Activated CD4-positive, alpha-beta T cell treated with anti-CD3 and anti-CD28 coated beads, Interleukin-2, amount 10 ng/mL, durations not matched to agents 7 days and 5 days (primary cell): ENCODE results near the gene RPLP2. TPM values are rescaled to one million over a fixed set of nuclear protein-coding genes. Genes with fewer than 3 reads are reported as not detected.
A peak's percentile ranks its signal among the peaks of the same experiment; 100 is the strongest.

Experiments
- CTCF ChIA-PET: fragments of 350-600 bp; sonication (Branson Sonifier 250); formaldehyde crosslinking; loops from one replicate; lab custom pipeline; 2021; ENCODE audit warnings: antibody characterized with exemption; lab: Charles Lee
- POLR2A ChIA-PET: fragments of 350-600 bp; sonication (Branson Sonifier 250); formaldehyde crosslinking; loops from one replicate; lab custom pipeline; 2021; ENCODE audit warnings: antibody characterized with exemption; lab: Charles Lee
- DNase-seq: peaks from one replicate; pipeline ENCODE4 v3.0.0-alpha.2; 2020
- H3K27ac Mint-ChIP-seq: one replicate; pipeline ENCODE4 v1.8.0; 2021; ENCODE audit warnings: mild to moderate bottlenecking, moderate library complexity, mixed read lengths
- H3K27me3 Mint-ChIP-seq: one replicate; pipeline ENCODE4 v1.8.0; 2021; ENCODE audit warnings: mixed read lengths
- H3K36me3 Mint-ChIP-seq: one replicate; pipeline ENCODE4 v1.8.0; 2021; ENCODE audit warnings: low read depth, mixed read lengths
- H3K4me1 Mint-ChIP-seq: one replicate; pipeline ENCODE4 v1.8.0; 2021; ENCODE audit warnings: mixed read lengths
- H3K4me3 Mint-ChIP-seq: one replicate; pipeline ENCODE4 v1.8.0; 2021; ENCODE audit warnings: mild to moderate bottlenecking, moderate library complexity, mixed read lengths
- H3K9me3 Mint-ChIP-seq: one replicate; pipeline ENCODE4 v1.8.0; 2021; ENCODE audit warnings: mixed read lengths
- total RNA-seq, 2 experiments: library from RNA; stranded (reverse); gene quantifications; one replicate each; pipeline ENCODE4 v1.2.3, GENCODE V29; 2021

The RPLP2 gene
- total RNA-seq, 2 experiments from 2014 or later = 1,927 to 2,229 TPM

GRCh38 chr11:850775-851763, 41.3 kb downstream of the RPLP2 start:
- Mint-ChIP-seq H3K9me3 (no peaks in the 10 kb centered on the region), H3K27ac (no peak overlapping the region), H3K36me3 (no peaks in the 10 kb centered on the region), H3K4me3 (no peak overlapping the region), H3K27me3 (no peaks in the 10 kb centered on the region), H3K4me1 (peaks cover 5% of the 10 kb centered on the region)
- ChIA-PET POLR2A (no interaction called here), CTCF (interaction anchor here (0.8 kb wide), 1 partner anchor 199 kb away, joined by 3 read pairs; no protein-coding TSS in a partner anchor)
- DNase-seq = peak; percentile 33

- ChIA-PET CTCF (no interaction called here), POLR2A (no interaction called here)
- H3K4me3 Mint-ChIP-seq = no peak overlapping the region
- no peak for DNase-seq
- H3K27me3 Mint-ChIP-seq = no peaks in the 10 kb centered on the region
- peaks cover 5% of the 10 kb centered on the region for H3K4me1 Mint-ChIP-seq
- H3K36me3 Mint-ChIP-seq = no peaks in the 10 kb centered on the region
- H3K9me3 Mint-ChIP-seq = no peaks in the 10 kb centered on the region
- H3K27ac Mint-ChIP-seq = no peak overlapping the region
These were observed 43.0 kb downstream of the RPLP2 start for GRCh38 chr11:852762-853161.

- CTCF ChIA-PET = no interaction called here
- POLR2A ChIA-PET = no interaction called here
These were observed 44.1 kb downstream of the RPLP2 start for GRCh38 chr11:853682-854448.

GRCh38 chr11:854601-855329, 45.0 kb downstream of the RPLP2 start:
- Mint-ChIP-seq H3K27me3 (no peaks in the 10 kb centered on the region), H3K4me3 (no peak overlapping the region), H3K36me3 (no peaks in the 10 kb centered on the region), H3K27ac (no peak overlapping the region), H3K9me3 (no peaks in the 10 kb centered on the region), H3K4me1 (no peaks in the 10 kb centered on the region)
- POLR2A ChIA-PET = no interaction called here
- CTCF ChIA-PET = no interaction called here
- no peak for DNase-seq

More at GRCh38 chr11:853682-854448, 44.1 kb downstream of the RPLP2 start:
- H3K4me3 Mint-ChIP-seq = no peak overlapping the region
- H3K27ac Mint-ChIP-seq = no peak overlapping the region
- no peaks in the 10 kb centered on the region for H3K27me3 Mint-ChIP-seq
- no peaks in the 10 kb centered on the region for H3K36me3 Mint-ChIP-seq
- no peaks in the 10 kb centered on the region for H3K9me3 Mint-ChIP-seq
- H3K4me1 Mint-ChIP-seq = no peaks in the 10 kb centered on the region
- no peak for DNase-seq

GRCh38 chr11:855330-855674, 45.5 kb downstream of the RPLP2 start:
- H3K27ac Mint-ChIP-seq = no peak overlapping the region
- H3K4me1 Mint-ChIP-seq = no peaks in the 10 kb centered on the region
- POLR2A ChIA-PET = no interaction called here
- H3K27me3 Mint-ChIP-seq = no peaks in the 10 kb centered on the region
- CTCF ChIA-PET = no interaction called here
- no peaks in the 10 kb centered on the region for H3K9me3 Mint-ChIP-seq
- no peak for DNase-seq
- no peak overlapping the region for H3K4me3 Mint-ChIP-seq
- no peaks in the 10 kb centered on the region for H3K36me3 Mint-ChIP-seq

- ChIA-PET CTCF (no interaction called here), POLR2A (no interaction called here)
- Mint-ChIP-seq H3K9me3 (no peaks in the 10 kb centered on the region), H3K27ac (no peak overlapping the region), H3K36me3 (no peaks in the 10 kb centered on the region), H3K4me1 (no peaks in the 10 kb centered on the region), H3K4me3 (no peak overlapping the region), H3K27me3 (no peaks in the 10 kb centered on the region)
- no peak for DNase-seq
These were observed 46.0 kb downstream of the RPLP2 start for GRCh38 chr11:855796-856195.

GRCh38 chr11:856397-856796, 46.6 kb downstream of the RPLP2 start:
- DNase-seq = no peak
- ChIA-PET POLR2A (no interaction called here), CTCF (interaction anchor here (1.5 kb wide), 1 partner anchor 9 kb away, joined by 5 read pairs; no protein-coding TSS in a partner anchor)
- Mint-ChIP-seq H3K27ac (no peak overlapping the region), H3K27me3 (no peaks in the 10 kb centered on the region), H3K36me3 (no peaks in the 10 kb centered on the region), H3K9me3 (no peaks in the 10 kb centered on the region), H3K4me1 (no peaks in the 10 kb centered on the region), H3K4me3 (no peak overlapping the region)

- no peaks in the 10 kb centered on the region for H3K27me3 Mint-ChIP-seq
- H3K9me3 Mint-ChIP-seq = no peaks in the 10 kb centered on the region
- H3K36me3 Mint-ChIP-seq = no peaks in the 10 kb centered on the region
- no peak overlapping the region for H3K27ac Mint-ChIP-seq
- CTCF ChIA-PET = interaction anchor here (0.9 to 1.2 kb wide), 2 partner anchors 9 to 12 kb away, joined by 3 read pairs; no protein-coding TSS in a partner anchor
- no peak for DNase-seq
- POLR2A ChIA-PET = no interaction called here
- H3K4me3 Mint-ChIP-seq = no peak overlapping the region
- no peaks in the 10 kb centered on the region for H3K4me1 Mint-ChIP-seq
These were observed 48.4 kb downstream of the RPLP2 start for GRCh38 chr11:858053-858761.

- no peak for DNase-seq
- no peak overlapping the region for H3K27ac Mint-ChIP-seq
- H3K9me3 Mint-ChIP-seq = no peaks in the 10 kb centered on the region
- no peaks in the 10 kb centered on the region for H3K27me3 Mint-ChIP-seq
- ChIA-PET CTCF (interaction anchor here (0.9 to 1.2 kb wide), 2 partner anchors 10 to 13 kb away, joined by 3 read pairs; no protein-coding TSS in a partner anchor), POLR2A (no interaction called here)
- no peak overlapping the region for H3K4me3 Mint-ChIP-seq
- no peaks in the 10 kb centered on the region for H3K36me3 Mint-ChIP-seq
- H3K4me1 Mint-ChIP-seq = no peaks in the 10 kb centered on the region
These were observed 49.1 kb downstream of the RPLP2 start for GRCh38 chr11:858762-859339.

- Mint-ChIP-seq H3K27me3 (no peaks in the 10 kb centered on the region), H3K4me1 (no peaks in the 10 kb centered on the region), H3K9me3 (no peaks in the 10 kb centered on the region), H3K36me3 (no peaks in the 10 kb centered on the region), H3K27ac (no peak overlapping the region), H3K4me3 (no peak overlapping the region)
- ChIA-PET CTCF (interaction anchor here (1.0 to 1.2 kb wide), 2 partner anchors 13 to 70 kb away, joined by 3 read pairs; no protein-coding TSS in a partner anchor), POLR2A (no interaction called here)
- no peak for DNase-seq
These were observed 49.8 kb downstream of the RPLP2 start for GRCh38 chr11:859394-860131.
